AML-193 (cell line): ENCODE data around the gene CSNK1G2.

ENCODE experiments used
- DNase-seq, 2 experiments: peaks; one replicate each; lab custom pipeline; 2025; lab: John Stamatoyannopoulos, UW

CSNK1G2 gene

DNA sequence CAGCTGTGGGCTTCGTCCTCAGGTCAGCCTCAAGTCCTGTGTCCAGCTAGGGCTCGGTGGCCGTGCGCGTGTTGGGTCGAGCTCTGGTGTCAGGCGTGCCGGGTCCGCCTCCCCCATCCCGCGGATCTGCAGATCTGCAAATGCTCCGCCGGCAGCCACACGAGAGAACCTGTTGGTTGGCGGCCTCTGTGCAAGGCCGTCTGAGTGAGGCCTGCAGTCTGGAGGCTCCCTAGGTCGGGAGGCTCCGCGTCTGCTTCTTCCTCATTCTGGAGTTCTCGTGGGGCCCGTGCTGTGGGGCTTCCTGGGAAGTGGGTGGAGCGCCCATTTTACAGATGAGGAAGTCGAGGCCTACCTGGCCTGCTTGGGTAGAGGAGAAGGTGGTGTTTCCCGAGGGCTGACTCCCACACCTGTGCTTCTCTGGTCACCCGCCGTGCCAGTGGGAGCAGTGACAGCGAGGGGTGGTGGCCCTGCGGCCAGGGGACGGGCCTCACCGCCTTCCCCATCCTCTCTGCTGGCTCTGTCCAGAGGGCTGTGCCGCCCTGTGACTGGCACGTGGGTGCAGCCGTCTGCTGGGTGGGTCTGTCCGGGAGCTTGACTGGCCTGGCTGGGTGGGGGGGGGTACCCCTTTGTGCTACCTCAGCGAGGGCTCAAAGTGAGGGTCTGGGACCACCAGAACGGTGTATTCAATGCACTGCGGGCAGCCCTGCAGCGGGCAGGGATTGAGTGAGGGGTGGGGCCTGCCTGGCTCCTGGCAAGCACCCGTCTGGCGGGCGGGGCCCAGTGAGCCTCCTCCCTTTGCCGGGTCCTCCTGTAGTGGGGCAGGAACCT, 3.3 kb downstream of the CSNK1G2 start:
- peak; percentile 12 to 25 for DNase-seq

DNA sequence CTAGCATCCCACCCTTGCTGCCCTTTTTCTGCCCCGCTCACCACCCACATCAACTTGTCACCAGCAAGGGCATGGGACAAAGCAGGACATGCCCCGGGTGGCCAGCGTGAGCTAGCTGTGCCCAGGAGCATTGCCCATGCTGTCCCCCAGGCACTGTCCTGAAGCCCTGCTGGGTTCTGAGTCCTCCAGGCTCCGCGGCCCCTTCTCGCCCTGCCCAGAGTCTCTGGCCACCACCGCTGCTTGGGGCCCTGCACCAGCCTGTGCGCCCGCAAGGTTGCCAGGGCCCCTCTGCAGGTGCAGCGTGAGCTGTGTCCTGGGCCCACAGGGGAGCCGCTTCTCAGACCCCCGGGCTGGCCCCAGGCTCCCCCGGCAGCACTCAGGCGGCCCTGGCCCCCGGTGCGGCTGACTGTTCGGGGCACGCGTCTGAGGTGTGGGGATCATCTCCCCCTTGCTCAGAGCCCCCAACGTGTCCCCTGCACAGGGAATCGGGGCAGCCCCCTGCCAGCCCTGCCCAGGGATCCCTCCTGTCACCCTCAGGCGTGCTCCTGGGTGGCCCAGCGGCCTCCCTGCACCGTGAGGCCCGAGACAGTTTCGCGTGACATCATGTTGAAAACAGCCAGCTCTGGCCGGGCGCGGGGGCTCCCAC, 4.1 kb downstream of the CSNK1G2 start:
- no peak for DNase-seq

DNA sequence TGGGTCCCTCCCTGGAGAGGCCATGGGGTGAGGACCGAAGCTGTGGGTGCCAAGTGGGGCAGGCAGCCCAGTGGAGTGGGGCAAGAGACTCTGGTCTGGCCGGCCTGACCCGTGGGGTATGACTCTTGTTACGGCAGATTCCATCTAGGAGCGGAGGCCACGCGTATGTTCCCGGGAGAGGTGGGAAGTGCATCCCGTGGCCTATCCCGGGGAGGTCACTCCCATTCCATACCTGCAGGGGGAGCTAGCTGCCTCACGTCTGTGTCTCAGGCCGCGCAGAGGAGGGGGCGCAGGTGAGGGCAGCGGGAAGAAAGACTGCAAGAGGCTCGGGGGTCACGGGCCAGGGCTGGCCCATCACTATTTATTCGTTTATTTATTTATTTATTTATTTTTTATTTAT, 4.9 kb downstream of the CSNK1G2 start:
- no peak for DNase-seq

DNA sequence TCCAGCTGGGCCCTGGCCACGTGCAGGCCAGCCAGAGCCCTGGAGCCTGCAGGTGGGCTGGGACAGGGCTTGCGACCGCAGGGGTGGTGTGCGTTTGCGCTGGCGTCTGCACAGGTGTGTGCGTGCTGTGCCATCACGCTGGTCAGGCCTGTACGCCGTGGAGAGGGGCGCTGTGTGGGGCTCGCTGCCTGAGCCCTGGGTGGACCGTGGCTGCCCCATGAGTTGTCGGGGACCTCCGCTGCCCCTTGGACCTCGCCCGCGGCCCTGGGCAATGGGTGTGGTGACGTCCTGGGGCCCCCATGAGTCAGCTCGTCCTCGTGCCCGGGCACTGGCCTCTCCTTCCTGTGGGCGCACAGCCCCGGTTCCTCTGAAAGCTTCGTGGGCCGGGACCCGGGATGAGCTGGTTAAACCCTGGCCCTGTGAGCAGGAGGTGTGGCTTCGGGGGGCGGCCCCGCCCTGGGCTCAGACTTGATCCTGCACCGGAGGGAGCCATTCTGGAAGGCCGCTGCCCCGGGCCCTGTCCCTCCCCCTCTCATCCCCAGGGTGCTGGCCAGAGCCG, 6.8 kb downstream of the CSNK1G2 start:
- DNase-seq, result no peak

DNA sequence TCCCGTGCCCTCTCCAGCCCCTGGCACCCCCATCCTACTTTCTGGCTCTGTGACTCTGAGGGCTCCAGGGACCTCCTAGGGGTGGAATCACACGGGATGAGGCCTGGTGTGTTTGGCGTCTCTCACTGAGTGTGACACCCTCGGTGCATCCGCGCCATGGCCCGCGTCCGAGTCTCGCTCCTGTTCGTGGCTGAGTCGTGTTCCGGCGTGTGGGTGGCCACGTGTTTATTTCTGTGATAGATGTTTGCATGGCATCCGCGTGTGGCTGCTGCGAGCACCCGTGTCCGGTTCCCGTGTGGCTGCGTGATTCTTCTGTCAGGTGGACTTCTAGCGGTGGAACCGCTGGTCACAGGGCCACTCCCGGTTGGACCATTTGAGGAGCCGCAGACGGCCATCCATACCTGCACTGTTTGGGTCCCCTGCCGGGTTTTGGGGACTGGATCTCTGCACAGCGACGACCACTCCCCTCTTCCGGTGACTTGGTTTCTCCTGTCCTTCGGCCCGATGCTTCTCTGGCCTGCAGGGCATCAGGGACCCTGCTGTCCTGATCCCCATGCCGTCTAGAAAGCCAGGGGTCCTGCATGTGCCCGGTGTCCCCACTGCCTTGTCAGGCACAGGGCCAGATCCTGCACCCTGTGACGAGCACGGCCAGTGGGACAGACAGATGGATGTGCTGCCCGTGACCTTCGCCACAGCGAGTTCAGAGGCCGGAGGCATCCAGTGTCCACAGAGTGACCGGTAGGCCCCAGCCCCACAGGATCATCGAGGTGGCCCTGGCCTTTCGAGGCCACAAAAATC, 8.5 kb downstream of the CSNK1G2 start:
- no peak for DNase-seq

DNA sequence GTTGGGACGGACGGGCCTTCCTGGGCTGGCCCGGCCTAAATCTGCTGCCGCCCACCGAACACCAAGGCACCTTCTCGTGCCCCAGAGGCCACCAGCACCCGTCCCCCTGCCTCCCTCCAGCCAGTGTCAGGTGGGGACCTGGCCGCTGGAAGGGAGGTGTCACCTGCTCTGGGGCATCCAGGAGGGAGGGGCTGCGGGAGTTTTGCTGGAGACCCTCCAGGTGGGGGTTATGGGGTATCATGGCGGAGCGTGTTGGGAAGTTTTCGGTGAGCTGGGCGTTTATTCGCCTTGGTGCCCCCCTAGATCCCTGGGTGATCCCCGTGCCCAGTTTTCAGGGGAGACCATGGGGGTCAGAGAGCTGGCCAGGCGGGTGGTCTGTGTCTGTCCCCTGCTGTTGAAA, 9.7 kb downstream of the CSNK1G2 start:
- DNase-seq, result no peak

DNA sequence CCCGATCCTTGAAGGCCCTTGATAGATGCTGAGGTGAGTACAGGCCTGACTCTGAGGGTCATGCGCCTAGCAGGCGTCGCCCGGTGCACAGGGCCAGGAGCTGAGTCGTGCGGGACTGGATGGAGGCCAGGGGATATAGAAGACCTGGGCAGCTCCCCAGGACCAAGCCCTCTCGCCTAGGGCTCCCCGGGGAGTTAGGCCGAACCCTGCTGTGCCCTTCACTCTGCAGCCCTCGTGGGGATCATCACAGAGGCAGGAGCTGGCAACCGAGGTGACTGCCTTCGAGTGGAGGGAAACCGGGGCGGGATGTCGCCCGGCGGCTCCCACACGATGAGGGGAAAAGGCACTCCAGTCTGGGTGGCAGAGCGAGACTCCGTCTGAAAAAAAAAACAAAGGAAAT, 11.7 kb downstream of the CSNK1G2 start:
- DNase-seq, result no peak

DNA sequence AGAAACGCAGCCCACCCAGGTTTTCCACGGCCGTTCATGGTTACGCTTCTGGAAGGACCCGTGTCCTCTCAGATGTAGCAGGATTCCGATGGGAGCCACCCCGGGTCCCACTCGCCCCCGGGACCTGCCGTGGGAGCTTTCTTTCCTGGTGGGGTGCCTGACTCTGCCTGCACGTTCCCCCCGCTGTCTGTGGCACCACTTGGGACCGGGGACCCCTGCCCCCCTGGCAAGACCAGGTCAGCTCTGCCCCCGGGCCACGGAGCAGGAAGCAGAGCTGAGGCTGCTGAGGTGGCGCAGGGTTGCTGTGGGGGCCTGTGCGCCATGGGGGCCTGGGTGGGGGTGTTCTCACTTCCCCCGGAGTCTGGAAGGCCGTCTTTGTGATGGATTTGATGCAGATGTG, 12.1 kb downstream of the CSNK1G2 start:
- DNase-seq, result no peak

DNA sequence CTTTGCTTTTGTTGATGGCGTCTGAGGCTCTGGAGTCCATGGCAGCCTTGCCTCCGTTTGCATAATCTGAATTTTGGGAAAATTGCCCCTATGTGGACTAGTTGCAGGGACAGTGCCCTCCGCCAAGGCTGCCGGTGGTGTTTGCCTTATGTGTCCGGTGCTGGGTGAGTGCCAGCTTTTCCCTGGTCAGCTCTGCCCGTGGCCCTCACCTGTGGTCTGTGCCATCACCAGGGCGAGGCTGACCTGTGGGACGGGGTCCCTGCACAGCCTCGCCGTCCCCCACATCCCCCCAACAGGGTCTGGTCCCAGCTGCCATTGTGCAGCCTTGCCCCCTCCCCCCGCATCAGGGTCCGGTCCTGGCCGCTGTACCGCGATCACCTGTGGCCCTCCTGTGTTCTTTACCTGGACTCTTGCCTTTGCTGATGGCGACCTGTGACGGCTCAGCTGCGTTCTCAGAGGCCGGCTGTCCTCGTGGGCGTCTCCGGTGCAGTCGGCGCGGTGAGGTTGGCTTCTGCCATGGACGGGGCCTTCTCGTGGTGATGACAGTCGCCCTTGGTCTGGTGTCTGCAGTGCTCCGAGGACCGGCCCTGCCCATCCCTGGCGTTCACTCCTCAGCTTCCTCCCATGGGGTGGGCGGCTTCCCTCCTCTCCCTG, 12.6 kb downstream of the CSNK1G2 start:
- no peak for DNase-seq

DNA sequence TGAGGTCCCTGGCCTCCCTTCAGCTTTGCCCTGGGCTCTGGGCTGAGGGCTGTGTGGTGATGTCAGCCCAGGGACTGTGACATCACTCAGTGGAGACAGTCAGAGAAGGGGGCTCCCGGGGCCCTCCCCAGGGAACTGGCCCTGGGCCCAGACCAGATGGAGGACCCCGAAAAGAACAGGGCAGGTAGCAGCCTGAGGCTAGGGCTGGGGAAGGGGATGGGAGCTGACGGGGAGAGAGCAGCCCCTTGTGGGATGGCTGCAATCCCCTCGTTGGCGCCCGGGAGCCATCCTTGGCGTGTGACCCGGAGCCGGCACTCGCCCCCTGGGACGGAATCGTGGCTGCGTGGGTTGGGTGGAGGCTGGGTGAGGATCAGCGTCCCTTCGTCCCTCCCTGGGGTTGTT, 13.6 kb downstream of the CSNK1G2 start:
- no peak for DNase-seq

DNA sequence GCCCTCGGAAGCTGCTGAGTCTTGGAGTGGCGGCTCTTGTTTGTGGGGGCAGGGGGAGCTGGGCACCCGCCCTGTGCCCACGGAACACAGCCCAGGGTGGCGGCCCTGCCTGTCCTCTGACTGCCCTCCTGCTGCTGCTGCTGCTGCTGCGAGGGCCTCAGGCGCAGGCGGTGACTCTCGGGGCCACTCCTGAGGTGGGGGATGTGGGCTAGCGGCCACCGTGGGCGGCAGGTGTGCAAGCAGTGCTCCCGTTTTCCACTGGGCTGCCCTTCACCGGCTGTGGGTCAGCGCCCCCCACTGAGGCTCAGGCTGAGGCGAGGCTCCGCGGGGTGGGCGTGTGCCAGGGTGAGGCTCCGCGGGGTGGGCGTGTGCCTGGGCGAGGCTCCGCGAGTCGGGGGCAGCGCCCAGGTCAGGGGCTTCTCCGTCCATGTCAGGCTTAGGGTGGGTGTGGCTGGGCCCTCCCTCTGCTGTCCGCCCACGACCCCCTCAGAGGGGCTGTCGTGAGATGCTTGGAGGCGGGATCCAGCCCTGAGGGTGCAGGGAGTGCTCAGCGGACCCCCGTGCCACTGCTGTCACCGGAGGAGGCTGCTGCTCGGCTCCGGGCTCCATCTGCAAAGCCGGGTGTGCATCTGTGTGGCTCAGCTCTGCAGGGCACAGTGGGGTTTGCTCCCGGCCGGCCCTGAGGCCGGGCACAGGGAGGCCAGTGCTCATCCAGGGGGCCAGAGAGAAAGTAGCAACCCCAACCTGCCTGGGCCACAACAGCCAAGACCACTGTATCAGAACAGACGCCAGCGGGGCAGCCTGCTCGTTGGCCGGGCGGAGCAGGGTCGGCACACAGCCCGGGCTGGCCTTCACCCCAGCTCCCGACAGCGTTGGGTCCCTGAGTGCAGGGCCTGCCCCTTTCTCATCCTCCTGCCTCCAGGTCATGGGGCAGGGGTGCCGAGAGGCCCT, 14.5 kb downstream of the CSNK1G2 start:
- no peak for DNase-seq

DNA sequence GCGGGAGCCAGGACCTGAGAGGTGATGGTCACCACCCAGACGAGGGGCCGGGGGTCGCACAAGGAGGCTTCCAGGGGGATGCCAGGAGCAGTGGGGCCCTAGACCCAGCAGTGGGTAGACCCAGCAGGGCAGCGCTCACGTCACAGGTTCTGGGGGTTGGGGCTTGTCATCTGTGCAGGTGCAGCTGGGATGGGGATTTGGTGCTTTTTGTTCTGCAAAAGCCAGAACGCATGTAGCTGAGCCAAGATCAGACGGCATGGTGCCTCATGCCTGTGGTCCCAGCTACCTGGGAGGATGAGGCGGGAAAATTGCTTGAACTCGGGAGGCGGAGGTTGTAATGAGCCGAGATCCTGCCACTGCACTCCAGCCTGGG, 15.1 kb downstream of the CSNK1G2 start:
- no peak for DNase-seq

DNA sequence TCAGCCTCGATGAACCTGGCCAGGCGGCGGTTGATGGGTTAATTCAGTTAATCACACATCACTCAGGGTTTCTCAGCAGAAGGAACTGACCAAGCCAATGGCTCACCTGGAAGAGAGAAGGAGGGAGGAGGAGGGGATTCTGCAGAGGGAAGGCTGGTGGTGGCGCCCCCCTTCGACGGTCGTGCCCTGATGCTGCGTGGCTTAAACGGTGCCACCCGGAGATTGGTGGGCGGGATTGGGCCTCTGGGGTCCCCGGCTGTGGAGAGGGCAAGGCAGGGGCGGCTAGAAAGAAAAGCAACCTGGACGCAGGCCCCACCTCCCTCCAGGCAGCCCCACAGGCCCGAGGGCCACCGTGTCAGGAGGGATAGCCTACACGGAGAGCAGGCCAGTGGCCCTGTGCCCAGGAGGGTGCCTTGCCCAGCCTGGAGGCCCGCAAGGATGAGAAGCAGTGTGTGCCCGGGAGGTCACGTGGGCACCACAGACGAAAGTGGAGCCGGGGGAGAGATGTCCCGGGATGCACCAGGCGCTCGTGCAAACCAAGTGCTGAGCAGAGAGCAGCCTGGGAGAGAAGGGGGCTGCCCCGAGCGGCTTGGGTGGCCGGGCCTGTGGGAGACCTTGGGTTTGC, 16.0 kb downstream of the CSNK1G2 start:
- no peak for DNase-seq

DNA sequence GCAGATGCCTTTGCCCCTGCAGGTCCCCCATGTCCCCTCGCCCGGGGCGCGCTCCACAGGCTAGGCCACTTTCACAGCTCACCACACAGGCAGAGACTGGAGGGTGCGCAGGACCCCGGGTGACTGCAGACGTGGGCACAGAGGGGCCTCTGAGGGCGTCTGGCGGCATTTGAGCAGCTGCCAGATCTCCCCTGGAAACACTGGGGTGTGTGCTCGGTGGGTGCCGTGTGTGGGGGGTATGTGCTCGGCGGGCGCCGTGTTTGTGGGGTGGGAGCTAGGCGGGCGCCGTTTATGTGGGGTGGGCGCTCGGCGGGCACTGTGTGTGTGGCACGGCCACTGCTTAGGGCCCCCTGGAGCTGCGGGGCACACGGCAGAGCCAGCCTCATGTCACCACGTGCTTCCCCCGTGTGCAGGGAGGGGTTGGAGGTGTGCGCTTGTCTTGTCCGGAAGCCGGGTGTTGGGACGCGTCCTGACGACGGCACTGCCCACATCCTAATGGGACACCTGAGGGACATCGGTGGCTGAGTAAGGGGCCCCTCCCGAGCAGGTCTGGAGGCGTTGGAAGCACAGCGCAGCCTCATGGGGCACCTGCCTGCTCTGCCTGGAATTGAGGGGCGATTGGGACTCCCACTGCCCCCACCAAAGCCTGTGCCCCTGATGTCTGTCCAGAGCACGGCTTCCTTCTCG, 16.7 kb downstream of the CSNK1G2 start:
- no peak for DNase-seq

DNA sequence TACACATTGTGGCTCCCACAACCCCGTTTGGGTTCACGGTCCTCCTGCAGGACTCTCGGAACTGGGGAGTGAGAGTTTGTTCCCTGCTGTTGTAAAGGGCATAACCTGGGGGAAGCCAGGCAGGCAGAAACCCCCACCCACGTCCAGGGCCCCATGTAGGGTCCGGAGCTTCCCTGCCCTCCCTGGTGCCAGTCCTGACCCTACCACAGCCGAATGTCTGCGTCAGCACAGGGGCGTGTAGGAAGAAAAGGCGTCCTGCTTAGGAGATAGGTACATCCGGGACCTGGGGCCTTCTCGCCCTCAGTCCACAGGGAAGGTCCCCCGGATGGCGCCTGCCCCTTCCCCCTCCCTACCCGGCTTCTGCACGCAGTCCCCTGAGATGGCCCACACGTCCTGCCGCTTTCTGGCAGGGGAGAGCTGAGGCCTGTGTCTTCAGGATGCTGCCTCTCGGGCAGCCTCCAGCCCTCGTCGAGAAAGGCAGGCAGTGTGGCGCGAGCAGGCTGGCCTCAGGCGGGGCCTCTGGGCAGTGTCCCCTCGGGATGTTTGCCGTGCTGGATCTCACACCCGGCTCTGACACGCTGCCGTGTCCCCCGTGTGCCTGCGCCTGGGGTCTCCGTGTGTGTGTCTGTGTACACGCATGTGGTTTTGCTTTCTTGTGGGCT, 19.1 kb downstream of the CSNK1G2 start:
- DNase-seq, result no peak

DNA sequence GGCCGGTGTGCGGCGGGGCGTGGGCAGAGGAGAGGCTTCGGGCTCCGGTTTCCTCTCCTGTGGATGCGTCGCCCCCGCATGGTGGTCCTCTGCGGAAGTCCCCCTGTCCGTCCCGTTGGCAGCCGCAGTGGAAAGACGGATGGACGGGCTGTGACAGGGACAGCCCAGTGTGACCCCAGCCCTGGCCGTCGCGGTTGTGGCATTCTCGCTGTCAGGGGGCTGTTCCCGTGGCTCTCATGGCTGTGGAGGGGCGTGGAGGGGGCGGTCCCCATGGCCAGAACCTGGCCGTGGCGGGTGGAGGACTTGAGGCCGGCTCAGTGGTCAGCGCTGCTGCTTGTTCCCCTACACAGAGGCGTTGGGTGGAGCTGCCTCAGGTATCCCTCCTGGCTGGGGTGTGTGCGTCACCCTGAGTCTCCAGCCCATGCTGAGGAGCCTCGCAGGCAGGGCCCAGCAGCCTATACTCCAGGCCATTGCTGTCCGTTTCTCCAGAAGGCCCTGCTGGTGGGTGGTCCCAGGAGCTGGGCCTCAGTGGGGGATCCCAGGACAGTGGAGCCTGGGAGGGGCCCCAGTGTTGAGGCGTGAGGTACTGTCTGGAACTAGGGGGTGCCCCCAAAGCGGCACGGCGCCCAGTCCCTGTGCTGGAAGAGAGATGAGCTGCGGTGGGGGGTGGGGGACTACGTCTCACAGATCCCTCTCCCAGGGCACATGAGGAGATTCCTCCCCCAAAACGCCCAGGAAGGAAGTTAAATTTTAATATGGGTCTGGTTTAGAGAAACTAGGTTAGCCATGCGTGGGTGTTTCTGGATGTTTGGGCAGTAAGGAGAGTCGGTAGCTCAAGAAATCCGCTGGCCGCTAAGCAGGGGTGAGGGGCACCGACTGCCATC, 20.3 kb downstream of the CSNK1G2 start:
- DNase-seq, result no peak

DNA sequence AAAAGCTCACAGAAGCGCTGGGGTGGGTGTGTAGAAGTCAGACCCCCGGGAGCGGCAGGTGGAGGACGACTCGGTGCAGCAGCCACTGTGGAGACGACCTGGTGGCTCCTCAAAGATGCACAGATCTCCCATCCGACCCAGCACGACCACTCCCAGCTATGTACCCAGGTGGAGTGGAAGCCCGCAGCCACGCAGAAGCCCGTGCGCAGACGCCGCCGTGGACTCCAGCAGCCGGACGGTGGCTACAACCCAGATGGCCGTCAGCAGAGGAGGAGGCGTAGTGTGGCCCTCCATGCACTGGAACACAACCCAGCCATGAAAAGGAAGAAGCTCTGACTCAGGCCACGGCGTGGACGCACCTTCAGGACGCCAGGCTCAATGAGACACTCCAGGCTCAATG, 21.7 kb downstream of the CSNK1G2 start:
- DNase-seq, result no peak

DNA sequence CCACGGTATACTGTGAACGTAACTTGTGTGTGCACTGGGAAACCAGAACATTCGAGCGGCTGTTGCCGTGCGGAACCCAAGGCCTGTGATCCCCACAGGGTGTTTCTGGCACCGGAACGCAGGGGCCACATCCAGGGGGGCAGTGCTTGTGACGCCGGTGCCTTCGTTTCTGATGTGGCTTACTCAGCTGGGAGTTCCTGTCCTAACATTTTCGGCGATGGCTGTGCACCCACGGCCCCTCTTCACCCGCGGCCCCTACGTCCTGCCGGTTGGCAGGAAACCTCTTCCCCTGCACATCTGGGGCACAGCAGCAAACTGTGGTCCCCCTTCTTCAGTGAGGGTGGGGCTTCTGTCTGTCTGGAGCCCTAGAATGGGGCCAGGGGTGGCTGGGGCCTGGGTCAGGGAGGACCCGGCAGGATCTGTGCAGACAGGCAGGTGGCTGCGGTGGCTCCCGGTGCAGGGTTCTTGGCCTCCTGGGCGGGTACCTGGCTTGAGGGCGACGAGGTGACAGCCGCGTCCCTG, 26.2 kb downstream of the CSNK1G2 start:
- no peak for DNase-seq
